ENCODE data around the gene TREM2.
"Not testable (repeated sequence)": the region's sequence is repeated elsewhere in the genome, so short reads cannot be mapped to it uniquely, and the experiment has no call there.

TREM2 gene

GRCh38 chr6:41193884-41194283 is 31.0 kb upstream of the TREM2 start:
- Histone ChIP-seq H3K9me3 (ENCODE audit: severe bottlenecking) (peaks cover 24% of the 10 kb centered on the region), H3K27me3 (ENCODE audit: insufficient read depth, low read depth, severe bottlenecking) (peaks cover 12% of the 10 kb centered on the region), H3K4me3 (ENCODE audit: low read depth, low read length) (no peak overlapping the region), H3K36me3 (no peaks in the 10 kb centered on the region), H3K27ac (no peak overlapping the region)
- DNase-seq, result no peak
- no peak for TF ChIP-seq CTCF (IDR thresholded peaks at IDR 0.05; ENCODE audit: low read depth, low read length)

- no peaks in the 10 kb centered on the region for H3K36me3 ChIP-seq
- DNase-seq, result peak; percentile 53
- peaks cover 12% of the 10 kb centered on the region for H3K27me3 ChIP-seq (ENCODE audit: insufficient read depth, low read depth, severe bottlenecking)
These were observed 30.3 kb upstream of the TREM2 start for GRCh38 chr6:41193171-41193734.

GRCh38 chr6:41191569-41191968 is 28.7 kb upstream of the TREM2 start:
- Histone ChIP-seq H3K27ac (no peak overlapping the region), H3K4me3 (ENCODE audit: low read depth, low read length) (no peak overlapping the region), H3K27me3 (ENCODE audit: insufficient read depth, low read depth, severe bottlenecking) (peaks cover 1% of the 10 kb centered on the region), H3K9me3 (ENCODE audit: severe bottlenecking) (peaks cover 22% of the 10 kb centered on the region), H3K36me3 (no peaks in the 10 kb centered on the region)
- DNase-seq, result peak; percentile 65
- peak; percentile 96 for TF ChIP-seq CTCF (IDR thresholded peaks at IDR 0.05; ENCODE audit: low read depth, low read length)

More at GRCh38 chr6:41193171-41193734, 30.3 kb upstream of the TREM2 start:
- Histone ChIP-seq H3K27ac (no peak overlapping the region), H3K4me3 (ENCODE audit: low read depth, low read length) (no peak overlapping the region), H3K9me3 (ENCODE audit: severe bottlenecking) (peaks cover 25% of the 10 kb centered on the region)
- TF ChIP-seq CTCF (IDR thresholded peaks at IDR 0.05; ENCODE audit: low read depth, low read length), result no peak

GRCh38 chr6:41190791-41191190 is 27.9 kb upstream of the TREM2 start:
- no peak for DNase-seq
- TF ChIP-seq CTCF (IDR thresholded peaks at IDR 0.05; ENCODE audit: low read depth, low read length), result no peak
- H3K27me3 ChIP-seq (ENCODE audit: insufficient read depth, low read depth, severe bottlenecking), result no peaks in the 10 kb centered on the region
- no peak overlapping the region for H3K27ac ChIP-seq
- no peak overlapping the region for H3K4me3 ChIP-seq (ENCODE audit: low read depth, low read length)
- no peaks in the 10 kb centered on the region for H3K36me3 ChIP-seq
- H3K9me3 ChIP-seq (ENCODE audit: severe bottlenecking), result peaks cover 22% of the 10 kb centered on the region

GRCh38 chr6:41189967-41190366 is 27.1 kb upstream of the TREM2 start:
- Histone ChIP-seq H3K4me3 (ENCODE audit: low read depth, low read length) (no peak overlapping the region), H3K27me3 (ENCODE audit: insufficient read depth, low read depth, severe bottlenecking) (no peaks in the 10 kb centered on the region), H3K9me3 (ENCODE audit: severe bottlenecking) (peaks cover 22% of the 10 kb centered on the region), H3K27ac (no peak overlapping the region), H3K36me3 (no peaks in the 10 kb centered on the region)
- TF ChIP-seq CTCF (IDR thresholded peaks at IDR 0.05; ENCODE audit: low read depth, low read length), result no peak
- no peak for DNase-seq

GRCh38 chr6:41189046-41189445 is 26.1 kb upstream of the TREM2 start:
- peaks cover 22% of the 10 kb centered on the region for H3K9me3 ChIP-seq (ENCODE audit: severe bottlenecking)
- not testable (repeated sequence) for DNase-seq; H3K4me3 ChIP-seq (ENCODE audit: low read depth, low read length); H3K36me3 ChIP-seq; H3K27ac ChIP-seq; H3K27me3 ChIP-seq (ENCODE audit: insufficient read depth, low read depth, severe bottlenecking)

Measured in WERI-Rb-1 (cell line).